22Rv1 (cell line): ENCODE measurements around the gene STPG2.

Source experiments
- H3K27ac ChIP-seq: fragments of 450-650 bp; 2 replicates; pipeline ENCODE4 v1.5.1; 2017
- CTCF ChIP-seq: fragments of 450-650 bp; IDR thresholded peaks from 2 replicates; pipeline ENCODE4 v1.5.1; 2017; ENCODE audit warnings: mild to moderate bottlenecking
- ZFX ChIP-seq: fragments of 450-650 bp; IDR thresholded peaks from 2 replicates; pipeline ENCODE4 v1.6.1; 2017; ENCODE audit warnings: antibody characterized with exemption, borderline replicate concordance

Gene STPG2

GRCh38 chr4:97819294-97819693, 324.0 kb downstream of the STPG2 start:
- no peak for TF ChIP-seq ZFX
- TF ChIP-seq CTCF: no peak
- H3K27ac ChIP-seq: no peak overlapping the region

- no peak overlapping the region for H3K27ac ChIP-seq
- no peak for TF ChIP-seq ZFX
- TF ChIP-seq CTCF: no peak
These were observed 330.5 kb downstream of the STPG2 start for GRCh38 chr4:97812768-97813167.

- no peak overlapping the region for H3K27ac ChIP-seq
- TF ChIP-seq ZFX: no peak
- TF ChIP-seq CTCF: no peak
These were observed 356.9 kb downstream of the STPG2 start for GRCh38 chr4:97786306-97786920.

- H3K27ac ChIP-seq: no peak overlapping the region
- TF ChIP-seq CTCF: no peak
- TF ChIP-seq ZFX: no peak
These were observed 365.1 kb downstream of the STPG2 start for GRCh38 chr4:97778174-97778573.

GRCh38 chr4:97774347-97774989, 368.8 kb downstream of the STPG2 start:
- no peak overlapping the region for H3K27ac ChIP-seq

GRCh38 chr4:97770222-97770621, 373.1 kb downstream of the STPG2 start:
- TF ChIP-seq ZFX (no peak), CTCF (no peak)
- no peak overlapping the region for H3K27ac ChIP-seq

More at GRCh38 chr4:97774347-97774989, 368.8 kb downstream of the STPG2 start:
- TF ChIP-seq ZFX (no peak), CTCF (no peak)

- TF ChIP-seq ZFX (no peak), CTCF (no peak)
These were observed 381.2 kb downstream of the STPG2 start for GRCh38 chr4:97762115-97762512.

More at GRCh38 chr4:97762115-97762512, 381.2 kb downstream of the STPG2 start:
- H3K27ac ChIP-seq: no peak overlapping the region
